ENCODE measurements around the gene KCNQ1. TPM values are rescaled to one million over a fixed set of nuclear protein-coding genes. Genes with fewer than 3 reads are reported as not detected.

The KCNQ1 gene
- total RNA-seq, 1 donor from 2014 or later: 43.0 TPM

DNA sequence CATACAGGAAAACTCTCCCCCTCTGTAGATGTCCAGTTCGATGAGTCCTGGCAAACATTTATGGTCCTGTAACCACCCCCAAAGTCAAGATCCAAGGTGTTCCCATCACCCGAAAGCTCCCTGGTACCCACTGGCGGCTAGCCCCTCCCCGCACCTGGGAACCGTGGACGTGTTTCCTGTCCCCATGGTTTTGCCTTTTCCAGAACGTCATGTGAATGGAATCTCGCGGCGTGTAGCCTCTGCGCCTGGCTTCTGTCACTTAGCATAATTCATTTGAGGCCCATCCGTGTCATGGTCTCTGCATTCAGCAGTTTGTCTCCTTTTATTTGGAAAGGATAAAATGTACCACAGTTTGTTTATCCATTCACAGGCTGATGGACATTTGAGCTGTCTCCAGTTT is 106.3 kb downstream of the KCNQ1 start:
- peak; percentile 49 for DNase-seq (ENCODE audit: low spot score)
- intact Hi-C loops (cut with DNase I): no loop called here

DNA sequence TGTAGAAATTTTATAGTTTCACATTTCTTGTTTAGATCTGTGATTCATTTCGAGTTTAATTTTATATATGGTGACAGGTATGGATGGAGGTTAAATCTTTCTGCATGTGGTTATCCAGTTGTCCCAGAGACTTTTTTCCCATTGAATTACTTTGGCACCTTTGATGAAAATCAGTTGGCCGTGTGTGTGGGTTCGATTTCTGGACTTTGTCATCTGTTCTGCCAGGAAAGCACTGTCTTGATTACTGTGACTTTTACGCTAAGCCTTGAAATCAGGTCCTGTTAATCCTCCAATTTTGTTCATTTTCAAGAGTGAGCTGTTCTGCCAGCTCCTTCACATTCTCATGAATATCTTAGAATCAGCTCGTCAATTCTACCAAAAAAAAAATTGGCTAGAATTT is 107.4 kb downstream of the KCNQ1 start:
- DNase-seq (ENCODE audit: low spot score): no peak
- intact Hi-C loops (cut with DNase I): no loop called here

DNA sequence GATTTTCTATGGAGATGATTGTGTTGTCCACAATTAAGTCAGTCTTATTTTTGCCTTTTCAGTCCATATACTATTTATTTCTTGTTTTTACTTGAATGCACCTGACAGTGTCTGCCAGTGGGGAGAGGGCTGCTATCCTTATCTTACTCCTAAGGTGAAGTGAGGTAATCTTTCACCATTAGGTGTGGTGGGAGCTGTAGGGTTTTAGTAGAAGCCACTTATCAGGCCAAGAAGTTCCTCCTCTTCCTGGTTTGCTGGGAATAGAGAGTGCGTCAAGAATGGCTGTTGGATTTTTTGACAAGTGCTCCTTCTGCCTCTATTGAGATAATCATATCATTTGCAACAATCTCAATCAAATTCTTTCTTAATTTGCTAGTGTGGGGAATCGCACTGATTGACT is 108.4 kb downstream of the KCNQ1 start:
- DNase-seq (ENCODE audit: low spot score): no peak
- intact Hi-C loops (cut with DNase I): no loop called here

DNA sequence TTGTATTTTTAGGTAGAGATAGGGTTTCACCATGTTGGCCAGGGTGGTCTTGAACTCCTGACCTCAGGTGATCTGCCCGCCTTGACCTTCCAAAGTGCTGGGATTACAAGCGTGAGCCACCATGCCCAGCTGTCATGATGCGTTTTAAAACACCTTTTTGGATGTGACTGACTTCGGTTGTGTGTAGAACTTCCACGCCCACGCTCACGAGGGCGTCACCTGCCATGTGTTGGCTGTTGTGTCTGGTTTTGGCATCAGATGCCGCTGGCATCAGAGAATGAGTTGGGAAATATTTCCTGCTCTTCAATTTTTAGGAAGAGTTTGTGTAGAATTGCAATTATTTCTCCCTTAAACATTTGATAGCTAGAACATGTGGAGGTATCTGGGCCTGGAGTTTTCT is 109.1 kb downstream of the KCNQ1 start:
- DNase-seq (ENCODE audit: low spot score): peak; percentile 31
- intact Hi-C loops (cut with DNase I): no loop called here

DNA sequence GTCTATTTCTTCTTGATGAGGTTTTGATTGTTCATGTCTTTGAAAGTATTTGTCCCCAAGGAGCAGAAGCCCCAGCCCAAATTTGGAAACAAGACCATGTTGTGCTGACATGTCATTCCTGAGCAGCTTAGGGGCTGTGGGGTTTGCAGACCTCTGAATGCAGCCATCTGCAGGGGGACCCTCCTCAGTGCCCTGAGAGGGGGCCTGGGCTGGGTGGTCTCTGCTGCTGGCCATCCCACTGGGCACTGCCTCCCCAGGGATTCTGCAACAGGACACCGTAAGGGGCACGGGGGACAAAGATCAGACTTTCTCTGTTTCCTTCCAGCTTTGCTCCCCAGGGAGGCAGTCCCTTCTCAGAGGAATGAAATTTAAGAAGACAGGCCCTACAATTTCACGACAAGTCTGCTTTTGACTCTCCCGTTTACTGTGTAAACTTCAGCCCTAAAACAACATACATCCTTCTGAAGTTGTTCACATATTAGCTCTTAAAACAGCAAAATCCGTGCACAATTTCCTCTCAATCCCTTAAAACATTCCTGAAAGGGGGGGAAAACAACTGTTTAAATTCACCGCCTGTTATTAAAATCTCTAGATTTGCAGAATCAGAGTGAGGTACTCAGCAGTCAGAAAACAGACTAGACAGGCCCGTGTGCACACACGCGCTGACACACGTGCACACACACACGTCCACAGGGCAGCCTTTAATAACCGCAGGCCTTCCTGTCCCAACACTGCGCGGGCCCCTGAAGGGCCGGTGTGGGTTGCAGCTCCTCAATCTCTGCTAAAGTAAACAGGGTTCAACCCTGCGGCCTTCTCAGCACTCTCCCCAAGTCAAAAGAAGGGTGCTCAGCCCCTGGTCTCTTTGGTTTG is 109.8 kb downstream of the KCNQ1 start:
- intact Hi-C loops (cut with DNase I): no loop called here
- peak; percentile 65 for DNase-seq (ENCODE audit: low spot score)

DNA sequence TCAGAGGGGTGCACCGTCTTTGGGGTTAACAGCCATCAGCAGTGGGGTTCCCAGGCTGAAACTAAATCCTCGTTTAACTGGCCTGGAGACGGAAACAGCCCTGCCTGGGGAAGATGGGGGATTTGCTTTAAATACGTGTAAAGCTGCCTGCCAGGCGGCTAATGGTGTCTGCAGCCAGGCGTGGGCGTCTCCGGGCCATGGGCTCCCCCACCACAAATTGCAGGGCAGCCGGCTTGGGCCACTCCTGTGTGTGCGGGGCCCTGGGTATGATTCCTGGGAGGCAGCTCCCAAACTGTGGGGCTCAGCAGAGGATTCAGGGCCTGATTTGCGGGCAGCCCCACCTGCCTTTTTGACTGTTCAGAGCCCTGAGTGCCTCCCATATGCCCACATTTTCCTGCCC is 110.5 kb downstream of the KCNQ1 start:
- intact Hi-C loops (cut with DNase I): no loop called here
- no peak for DNase-seq (ENCODE audit: low spot score)

DNA sequence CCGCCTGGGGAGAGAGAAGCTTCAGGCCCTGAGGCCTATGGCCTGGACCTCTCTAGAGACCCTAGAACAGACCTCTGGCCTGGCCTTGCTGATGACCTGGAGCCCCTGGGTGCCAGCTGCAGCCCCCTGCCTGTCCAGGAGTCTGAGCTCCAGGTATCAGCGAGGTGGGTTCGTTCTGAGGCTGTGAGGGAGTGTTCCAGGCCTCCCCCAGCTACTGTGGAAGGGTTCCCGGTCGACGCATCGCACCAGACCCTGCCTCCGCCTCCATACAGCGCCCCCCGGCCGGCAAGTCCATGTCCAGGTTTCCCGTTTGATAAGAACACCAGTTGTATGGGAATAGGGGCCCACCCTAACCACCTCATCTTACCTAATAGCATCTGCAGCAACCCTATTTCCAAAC is 111.1 kb downstream of the KCNQ1 start:
- intact Hi-C loops (cut with DNase I): no loop called here
- no peak for DNase-seq (ENCODE audit: low spot score)

DNA sequence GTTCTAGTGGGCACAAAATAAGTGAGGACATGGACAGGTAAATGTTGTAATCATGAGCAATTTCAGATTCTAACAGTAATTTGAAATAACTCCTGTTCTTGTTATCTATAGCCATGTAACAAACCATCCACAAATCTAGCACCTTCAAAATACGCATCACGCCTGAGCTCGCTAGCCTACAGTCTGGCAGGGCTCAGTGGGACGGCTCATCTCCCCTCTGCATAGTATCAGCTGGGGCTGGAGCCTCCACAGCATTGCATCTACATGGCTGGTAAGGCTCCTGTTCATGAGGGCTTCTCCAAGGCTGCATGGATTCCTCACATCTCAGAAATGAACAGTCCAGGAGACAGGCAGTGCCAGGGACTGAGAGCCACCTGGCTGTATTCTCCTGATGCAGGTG is 112.6 kb downstream of the KCNQ1 start:
- peak; percentile 46 for DNase-seq (ENCODE audit: low spot score)
- intact Hi-C loops (cut with DNase I): no loop called here

DNA sequence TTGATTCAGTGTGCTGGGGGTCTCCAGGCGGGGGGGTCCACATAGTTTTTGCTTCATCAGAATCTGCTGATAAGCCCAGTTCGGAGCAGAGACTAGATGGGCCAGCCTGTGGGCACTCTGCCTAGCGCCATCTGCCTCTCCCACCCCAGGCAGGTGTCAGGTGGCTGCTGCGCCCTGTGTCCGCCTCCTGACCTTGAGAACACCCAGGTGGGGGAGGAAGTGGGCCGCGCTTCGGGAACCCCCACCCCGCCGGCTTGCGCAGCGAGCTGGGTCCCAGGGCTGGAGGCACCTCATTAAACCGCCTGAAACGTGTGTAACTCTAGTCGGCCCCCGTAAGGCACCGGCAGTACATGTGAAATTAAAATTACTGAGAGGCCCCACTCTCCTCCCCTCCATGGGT is 113.6 kb downstream of the KCNQ1 start:
- peak; percentile 63 for DNase-seq (ENCODE audit: low spot score)

DNA sequence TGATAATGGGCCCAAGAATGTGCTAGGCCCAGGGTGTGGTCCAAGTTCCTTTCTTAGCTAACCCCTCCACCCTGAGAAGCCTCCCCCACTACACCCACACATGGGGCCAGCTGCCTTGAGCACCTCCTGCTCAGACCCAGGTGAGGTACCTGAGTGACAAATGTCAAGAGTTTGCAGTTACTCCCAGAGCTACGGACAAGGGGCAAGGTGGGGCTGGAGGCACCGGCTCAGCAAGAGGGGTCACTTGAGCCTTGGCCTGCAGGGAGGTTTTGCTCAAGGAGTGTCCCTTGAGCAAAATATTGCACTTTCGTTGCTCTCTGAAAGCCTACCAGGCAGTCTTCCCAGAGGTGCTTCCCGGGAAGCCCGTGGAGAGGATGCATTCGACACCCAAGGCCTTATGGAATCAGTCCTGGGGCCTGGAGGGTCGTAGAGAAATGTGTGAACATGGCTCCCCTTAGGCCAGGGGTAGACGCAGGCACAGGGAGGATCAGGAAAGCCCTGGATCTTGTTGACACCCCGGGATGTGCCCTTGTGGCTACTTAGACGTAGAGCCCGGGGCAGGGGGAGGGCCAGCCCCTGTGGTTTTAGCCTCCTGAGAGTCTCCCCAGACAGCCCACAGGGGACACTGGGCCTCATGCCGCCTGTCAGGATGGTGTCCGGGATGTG is 114.2 kb downstream of the KCNQ1 start:
- DNase-seq (ENCODE audit: low spot score): peak; percentile 38

More for the DNA sequence above, 113.6 kb downstream of the KCNQ1 start:
- intact Hi-C loops (cut with DNase I): no loop called here

DNA sequence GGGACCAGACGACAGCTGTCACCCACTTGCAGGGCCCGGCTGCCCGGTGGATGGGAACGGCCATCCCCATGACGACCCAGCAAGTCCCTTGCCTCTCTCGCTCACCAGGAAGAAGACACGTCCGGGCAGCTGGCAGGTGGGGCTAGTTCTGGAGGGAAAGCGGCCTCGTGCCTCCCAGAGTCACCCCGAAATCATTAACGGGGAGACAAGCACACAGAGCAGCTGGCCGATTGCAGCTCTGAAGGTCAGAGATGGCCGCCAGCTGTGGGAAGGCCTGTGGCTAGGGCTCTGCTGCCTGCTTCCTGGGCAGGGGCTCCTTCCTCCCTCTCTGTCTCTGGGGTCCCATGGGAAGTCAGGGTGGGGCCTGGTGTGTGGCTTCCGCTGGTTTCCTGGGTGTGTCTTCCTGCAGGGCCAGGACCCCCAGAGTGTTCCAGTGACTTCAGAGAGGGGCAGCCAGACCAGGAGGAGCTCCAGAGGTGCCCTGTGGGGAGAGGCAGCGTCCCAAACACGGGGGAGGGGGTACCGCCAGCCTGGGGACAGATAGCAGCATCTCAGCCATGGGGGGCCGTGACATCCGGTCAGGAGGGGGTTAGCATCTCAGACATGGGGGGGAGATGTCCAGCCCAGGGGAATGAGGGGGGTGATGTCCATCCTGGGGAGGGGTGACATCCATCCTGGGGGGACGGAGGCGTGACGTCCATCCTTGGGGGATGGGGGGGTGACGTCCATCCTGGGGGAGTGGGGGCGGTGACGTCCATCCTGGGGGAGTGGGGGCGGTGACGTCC is 114.9 kb downstream of the KCNQ1 start:
- intact Hi-C loops (cut with DNase I): no loop called here
- DNase-seq (ENCODE audit: low spot score): peak; percentile 61

More for the DNA sequence above, 114.2 kb downstream of the KCNQ1 start:
- intact Hi-C loops (cut with DNase I): no loop called here

DNA sequence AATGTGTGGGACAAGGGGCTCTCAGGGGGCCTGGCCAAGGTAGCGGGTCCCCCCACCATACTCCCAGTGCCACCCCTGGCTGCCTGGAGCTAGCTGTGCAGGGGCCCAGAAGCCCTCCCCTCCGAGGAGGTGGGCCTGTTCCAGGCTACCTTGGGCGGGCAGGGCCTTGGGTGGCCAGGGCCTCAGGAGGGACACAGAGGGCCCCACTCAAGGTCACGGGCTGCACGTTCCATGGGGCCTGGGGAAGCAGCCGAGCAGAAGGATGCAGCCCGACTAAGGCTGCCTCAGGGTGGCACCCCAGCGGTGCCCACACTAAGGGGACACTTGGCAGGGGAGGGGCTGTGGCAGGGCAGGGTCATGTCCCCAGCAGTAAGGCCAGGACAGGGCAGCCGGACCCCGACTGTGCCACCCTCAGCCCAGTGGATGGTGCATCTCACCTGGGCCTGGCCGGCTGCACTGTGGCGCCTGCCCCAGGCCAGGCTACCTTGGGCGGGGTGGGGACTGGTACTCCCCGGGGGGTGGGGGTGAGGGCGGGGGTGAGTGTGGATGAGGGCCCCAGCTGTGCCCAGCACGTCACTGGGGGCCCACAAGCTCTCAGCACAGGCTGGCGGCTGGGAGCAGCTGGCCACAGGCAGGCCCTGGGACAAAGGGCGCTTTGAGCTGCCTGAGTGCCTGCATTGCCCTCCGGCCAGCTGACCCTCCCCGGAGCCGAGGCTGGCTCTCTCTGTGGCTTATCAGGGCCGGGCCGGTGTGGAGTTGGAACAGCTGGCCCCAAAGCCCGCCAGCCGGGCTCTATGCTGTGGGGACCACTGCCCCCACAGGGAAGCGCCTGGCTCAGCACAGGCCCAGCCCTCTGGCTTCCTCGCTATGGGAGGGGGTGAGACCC is 117.1 kb downstream of the KCNQ1 start:
- intact Hi-C loops (cut with DNase I): no loop called here
- DNase-seq (ENCODE audit: low spot score): peak; percentile 69

DNA sequence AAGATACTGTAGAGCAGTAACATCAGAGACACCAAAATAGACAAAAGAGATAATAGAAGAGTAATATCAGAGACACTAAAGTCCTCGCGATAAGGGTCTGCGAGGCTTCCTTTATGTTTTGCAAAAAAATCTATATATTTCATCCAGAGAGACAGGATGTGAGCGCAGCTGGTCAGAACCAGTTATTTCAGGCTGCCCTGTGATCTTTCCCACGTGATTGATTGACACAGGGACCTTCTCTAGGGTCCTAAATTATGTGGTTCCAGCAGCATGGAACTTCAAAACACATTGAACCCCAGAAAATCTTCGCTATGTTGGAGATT is 118.0 kb downstream of the KCNQ1 start:
- intact Hi-C loops (cut with DNase I): no loop called here
- DNase-seq (ENCODE audit: low spot score): no peak

DNA sequence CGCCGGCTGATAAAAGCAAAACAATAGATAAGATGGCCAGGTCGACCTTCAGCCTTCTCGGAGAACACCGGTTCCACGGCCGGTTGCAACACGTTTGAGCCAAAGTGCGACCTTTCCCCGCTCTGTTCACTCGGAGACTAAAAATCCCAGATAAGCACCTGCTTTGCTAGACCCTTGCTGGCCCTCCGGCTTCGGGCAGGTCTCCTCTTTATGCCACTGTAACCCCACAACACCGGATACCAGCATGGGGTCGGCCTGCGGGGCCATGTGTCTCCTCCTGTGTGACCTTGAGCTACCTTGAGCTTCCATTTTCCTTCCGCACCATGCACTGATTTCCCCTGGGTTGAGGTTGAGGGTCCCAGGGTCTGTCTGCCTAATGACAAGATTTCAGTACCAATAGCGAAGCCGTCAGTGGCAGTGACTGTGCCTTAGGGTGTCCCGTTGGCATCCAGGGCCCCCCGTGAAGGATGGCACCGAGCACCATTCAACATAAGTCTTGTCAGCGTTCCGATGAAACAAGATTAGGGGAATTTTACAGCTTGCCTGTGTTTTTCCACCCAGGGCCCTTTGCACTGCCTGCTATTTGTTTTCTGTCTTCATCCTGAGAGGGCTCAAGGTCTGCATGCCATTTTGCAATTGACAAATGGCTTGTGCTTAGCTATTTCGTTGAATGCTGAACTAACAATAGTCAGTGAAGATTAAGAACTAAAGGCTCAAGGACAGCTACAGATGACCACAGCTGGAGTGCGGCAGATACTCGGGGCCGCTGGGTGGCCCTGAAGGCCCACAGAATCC is 118.6 kb downstream of the KCNQ1 start:
- intact Hi-C loops (cut with DNase I): no loop called here
- peak; percentile 64 for DNase-seq (ENCODE audit: low spot score)

DNA sequence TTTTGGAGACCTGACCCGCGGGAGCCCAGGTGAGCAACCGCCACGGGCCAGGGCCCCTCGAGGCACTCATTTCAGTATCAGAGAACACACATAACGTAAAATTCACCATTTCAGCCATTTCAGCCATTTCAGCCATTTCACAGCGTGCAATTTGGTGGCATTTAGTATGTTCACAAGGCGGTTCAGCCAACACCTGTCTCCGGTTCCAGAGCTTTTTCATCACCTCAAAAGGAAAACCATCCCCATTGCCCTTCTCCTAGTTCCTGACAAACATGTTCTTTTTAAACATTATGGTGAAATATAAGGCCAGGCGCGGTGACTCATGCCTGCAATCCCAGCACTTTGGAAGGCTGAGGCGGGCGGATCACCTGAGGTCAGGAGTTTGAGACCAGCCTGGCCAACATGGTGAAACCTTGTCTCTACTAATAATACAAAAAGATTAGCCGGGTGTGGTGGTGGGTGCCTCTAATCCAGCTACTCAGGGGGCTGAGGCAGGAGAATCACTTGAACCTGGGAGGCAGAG is 119.3 kb downstream of the KCNQ1 start:
- intact Hi-C loops (cut with DNase I): no loop called here
- peak; percentile 22 for DNase-seq (ENCODE audit: low spot score)

DNA sequence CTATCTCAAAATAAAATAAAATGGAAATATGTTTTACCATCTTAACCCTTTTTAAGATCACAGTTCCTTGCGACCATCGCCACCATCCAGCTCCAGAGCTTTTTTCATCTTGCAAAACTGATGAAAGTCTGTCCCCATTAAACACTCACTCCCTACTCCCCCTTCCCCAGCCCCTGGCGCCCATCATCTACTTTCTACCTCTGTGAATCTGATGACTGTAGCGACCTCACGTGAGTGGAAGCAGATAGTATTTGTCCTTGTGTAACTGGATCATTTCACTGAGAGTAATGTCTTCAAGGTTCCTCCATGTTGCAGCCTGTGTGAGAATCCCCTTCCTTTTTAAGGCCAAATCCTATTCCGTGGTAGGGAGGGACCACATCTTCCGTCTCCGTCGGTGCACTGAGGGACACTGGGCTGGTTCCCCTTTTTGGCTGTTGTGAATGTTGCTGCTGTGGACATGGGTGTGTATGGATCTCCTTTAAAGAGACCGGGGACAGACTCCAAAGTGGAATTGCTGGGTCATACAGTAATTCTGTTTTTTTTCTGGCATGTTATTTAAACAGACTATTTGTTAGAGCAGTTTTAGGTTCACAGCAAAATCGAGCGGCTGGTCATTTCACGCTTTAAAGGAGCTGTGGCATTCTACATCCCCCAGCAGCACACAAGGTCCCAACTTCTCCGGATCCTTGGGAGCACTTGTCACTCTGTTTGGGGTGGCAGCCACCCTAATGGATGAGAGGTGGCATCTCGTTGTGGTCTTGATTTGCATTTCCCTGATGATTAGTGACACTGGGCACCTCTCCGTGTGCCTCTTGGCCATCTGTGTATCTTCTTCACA is 120.0 kb downstream of the KCNQ1 start:
- intact Hi-C loops (cut with DNase I): no loop called here
- peak; percentile 64 for DNase-seq (ENCODE audit: low spot score)

DNA sequence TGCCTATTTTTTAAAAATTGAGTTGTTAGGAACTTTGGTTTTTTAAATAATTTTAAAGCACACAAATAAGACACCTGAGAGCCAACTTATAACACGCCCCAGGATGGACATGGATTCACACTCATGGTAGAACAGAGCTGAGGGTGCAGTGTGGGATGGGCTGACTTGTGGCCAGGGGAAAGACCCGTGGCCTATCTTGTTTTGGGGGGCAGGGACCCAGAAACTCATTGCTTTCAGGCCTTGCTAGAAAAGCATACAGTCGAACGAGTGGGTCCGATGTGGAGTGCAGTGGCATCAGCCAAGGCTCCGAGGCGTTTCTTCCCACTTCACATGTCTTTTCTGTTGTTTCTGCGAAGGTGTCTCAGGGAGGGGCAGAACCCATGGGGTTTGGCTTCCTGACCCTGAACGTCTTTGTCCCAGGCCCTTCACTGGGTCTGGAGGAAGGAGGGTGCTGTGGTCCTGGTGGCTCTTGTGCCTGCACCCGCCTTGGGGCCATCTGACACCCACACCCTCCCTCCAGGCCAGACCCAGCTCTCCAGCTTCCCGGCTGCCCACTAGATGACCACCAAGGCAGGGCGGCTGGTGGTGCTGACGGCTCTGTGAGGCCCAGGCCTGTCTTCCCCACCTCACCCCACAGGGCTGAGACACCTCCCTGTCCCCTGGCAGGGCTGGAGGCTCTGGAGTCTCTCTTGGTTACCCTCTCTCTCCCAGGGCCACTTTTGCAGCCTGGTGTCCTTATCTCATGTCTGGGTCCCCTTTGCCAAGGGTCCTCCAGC is 120.8 kb downstream of the KCNQ1 start:
- peak; percentile 68 for DNase-seq (ENCODE audit: low spot score)
- intact Hi-C loops (cut with DNase I): no loop called here

Data from cardiac septum (tissue), 1 donor.